IPS DF 6.9 (cell line): ENCODE measurements around the gene CUX1.
A peak's percentile ranks its signal among the peaks of the same experiment; 100 is the strongest.

Experiments used
- DNase-seq: peaks from one replicate; pipeline ENCODE4 v3.0.0-alpha.2; 2013; ENCODE audit warnings: low read depth, low spot score
- H3K27ac ChIP-seq: one replicate; pipeline ENCODE4 v1.5.1; 2013; ENCODE audit warnings: low read length, control low read depth
- H3K27me3 ChIP-seq: 2 replicates; pipeline ENCODE4 v1.6.1; 2013; ENCODE audit warnings: mild to moderate bottlenecking, low read length; ENCODE audit not compliant: control insufficient read depth, insufficient read depth
- H3K36me3 ChIP-seq: 2 replicates; pipeline ENCODE4 v1.6.1; 2013; ENCODE audit warnings: low read length; ENCODE audit not compliant: control insufficient read depth, insufficient read depth
- H3K4me1 ChIP-seq: 2 replicates; pipeline ENCODE4 v1.6.1; 2013; ENCODE audit warnings: low read length; ENCODE audit not compliant: control insufficient read depth, insufficient read depth
- H3K4me3 ChIP-seq: 2 replicates; pipeline ENCODE4 v1.5.1; 2013; ENCODE audit warnings: mild to moderate bottlenecking, low read length
- H3K9me3 ChIP-seq: 2 replicates; pipeline ENCODE4 v1.6.1; 2013; ENCODE audit warnings: low read length, inconsistent platforms; ENCODE audit not compliant: control insufficient read depth, insufficient read depth
- WGBS: extraction: QIAGEN DNeasy Blood & Tissue Kit; methylation state at CpG from one replicate; pipeline ENCODE4 v1.1.7; 2013; ENCODE audit warnings: mixed read lengths, missing lambda C conversion rate; ENCODE audit not compliant: insufficient read length, insufficient coverage; 5-methylcytosine and 5-hydroxymethylcytosine counted together

The CUX1 gene

GRCh38 chr7:102262546-102262945 is 445.1 kb downstream of the CUX1 start:
- 0 out of 2 replicates have a peak, but pooled peaks cover 2% of the 10 kb centered on the region for H3K4me1 ChIP-seq

GRCh38 chr7:102264367-102264891 is 447.0 kb downstream of the CUX1 start:
- H3K4me3 ChIP-seq: no peak overlapping the region
- no peaks in the 10 kb centered on the region for H3K36me3 ChIP-seq
- no peaks in the 10 kb centered on the region for H3K9me3 ChIP-seq
- no peak overlapping the region for H3K27ac ChIP-seq
- no CpG with 5 or more reads among the region's 13 CpGs for WGBS
- no peaks in the 10 kb centered on the region for H3K27me3 ChIP-seq
- no peaks in the 10 kb centered on the region for H3K4me1 ChIP-seq
- DNase-seq: no peak

More at GRCh38 chr7:102262546-102262945, 445.1 kb downstream of the CUX1 start:
- H3K4me3 ChIP-seq: no peak overlapping the region
- H3K27ac ChIP-seq: no peak overlapping the region
- WGBS: no CpG with 5 or more reads among the region's 13 CpGs
- DNase-seq: no peak
- H3K36me3 ChIP-seq: no peaks in the 10 kb centered on the region
- H3K9me3 ChIP-seq: no peaks in the 10 kb centered on the region
- no peaks in the 10 kb centered on the region for H3K27me3 ChIP-seq

- no peak overlapping the region for H3K4me3 ChIP-seq
- H3K27me3 ChIP-seq: no peaks in the 10 kb centered on the region
- H3K36me3 ChIP-seq: no peaks in the 10 kb centered on the region
- WGBS: no CpG with 5 or more reads among the region's 14 CpGs
- H3K4me1 ChIP-seq: no peaks in the 10 kb centered on the region
- no peak overlapping the region for H3K27ac ChIP-seq
- DNase-seq: no peak
- no peaks in the 10 kb centered on the region for H3K9me3 ChIP-seq
Observed at GRCh38 chr7:102266541-102266940, 449.1 kb downstream of the CUX1 start.

GRCh38 chr7:102268635-102269034 is 451.2 kb downstream of the CUX1 start:
- Histone ChIP-seq H3K36me3 (no peaks in the 10 kb centered on the region), H3K9me3 (no peaks in the 10 kb centered on the region), H3K4me3 (no peak overlapping the region), H3K27ac (no peak overlapping the region), H3K4me1 (no peaks in the 10 kb centered on the region), H3K27me3 (no peaks in the 10 kb centered on the region)
- no peak for DNase-seq
- no CpG with 5 or more reads among the region's 10 CpGs for WGBS

GRCh38 chr7:102270178-102270887 is 452.9 kb downstream of the CUX1 start:
- H3K27ac ChIP-seq: no peak overlapping the region
- whole genome bisulfite sequencing: no CpG with 5 or more reads among the region's 13 CpGs

GRCh38 chr7:102271158-102271798 is 453.9 kb downstream of the CUX1 start:
- Histone ChIP-seq H3K27ac (no peak overlapping the region), H3K27me3 (no peaks in the 10 kb centered on the region), H3K9me3 (no peaks in the 10 kb centered on the region), H3K4me3 (no peak overlapping the region), H3K4me1 (no peaks in the 10 kb centered on the region), H3K36me3 (no peaks in the 10 kb centered on the region)
- no peak for DNase-seq
- WGBS: no CpG with 5 or more reads among the region's 10 CpGs

More at GRCh38 chr7:102270178-102270887, 452.9 kb downstream of the CUX1 start:
- H3K36me3 ChIP-seq: no peaks in the 10 kb centered on the region
- no peaks in the 10 kb centered on the region for H3K4me1 ChIP-seq
- no peaks in the 10 kb centered on the region for H3K27me3 ChIP-seq
- H3K4me3 ChIP-seq: no peak overlapping the region
- DNase-seq: no peak
- no peaks in the 10 kb centered on the region for H3K9me3 ChIP-seq

- Histone ChIP-seq H3K4me3 (no peak overlapping the region), H3K9me3 (no peaks in the 10 kb centered on the region), H3K27me3 (no peaks in the 10 kb centered on the region), H3K36me3 (no peaks in the 10 kb centered on the region), H3K4me1 (no peaks in the 10 kb centered on the region), H3K27ac (no peak overlapping the region)
- DNase-seq: peak; percentile 60
- no CpG with 5 or more reads among the region's 21 CpGs for WGBS
Observed at GRCh38 chr7:102272075-102272916, 454.9 kb downstream of the CUX1 start.

GRCh38 chr7:102272917-102273748 is 455.7 kb downstream of the CUX1 start:
- no peak overlapping the region for H3K4me3 ChIP-seq
- no peaks in the 10 kb centered on the region for H3K27me3 ChIP-seq
- no peaks in the 10 kb centered on the region for H3K36me3 ChIP-seq
- H3K27ac ChIP-seq: no peak overlapping the region
- no CpG with 5 or more reads among the region's 16 CpGs for WGBS
- no peaks in the 10 kb centered on the region for H3K9me3 ChIP-seq
- no peaks in the 10 kb centered on the region for H3K4me1 ChIP-seq
- no peak for DNase-seq

GRCh38 chr7:102273749-102274712 is 456.6 kb downstream of the CUX1 start:
- no peak overlapping the region for H3K27ac ChIP-seq
- DNase-seq: no peak
- H3K4me3 ChIP-seq: no peak overlapping the region
- no peaks in the 10 kb centered on the region for H3K4me1 ChIP-seq
- WGBS: no CpG with 5 or more reads among the region's 23 CpGs
- H3K9me3 ChIP-seq: no peaks in the 10 kb centered on the region
- H3K36me3 ChIP-seq: no peaks in the 10 kb centered on the region
- no peaks in the 10 kb centered on the region for H3K27me3 ChIP-seq
